H1 (cell line): ENCODE data around the gene GPX4. TPM values are rescaled to one million over a fixed set of nuclear protein-coding genes. Genes with fewer than 3 reads are reported as not detected.

Source experiments
- CTCF ChIA-PET: fragments of 300-600 bp; sonication (Branson Sonifier 250); formaldehyde crosslinking; loops from one replicate; lab custom pipeline; 2021; ENCODE audit not compliant: partially characterized antibody; lab: Charles Lee
- POLR2A ChIA-PET: fragments of 300-600 bp; sonication (Branson Sonifier 250); formaldehyde crosslinking; loops from one replicate; lab custom pipeline; 2021; ENCODE audit warnings: inconsistent platforms; ENCODE audit not compliant: partially characterized antibody; lab: Charles Lee
- DNase-seq, 2 experiments: peaks; one replicate each; pipeline versions ENCODE4 v3.0.0 to v3.0.0-alpha.2; 2010 to 2022; ENCODE audit warnings: low spot score in 2 of 2, low read depth in 1 of 2, mixed read lengths in 1 of 2
- FAIRE-seq: peaks from 2 replicates; lab custom pipeline; 2011; peaks lifted over from hg19 to GRCh38; lab: Jason Lieb, UNC
- H2AFZ ChIP-seq: 2 replicates; pipeline ENCODE4 v1.8.1; 2012; ENCODE audit warnings: low read length, inconsistent platforms
- H2AK5ac ChIP-seq: 2 replicates; pipeline ENCODE4 v1.6.1; 2013; ENCODE audit warnings: low read depth, low read length
- H2BK120ac ChIP-seq: replicated peaks from 2 replicates; pipeline ENCODE3; 2013; ENCODE audit warnings: low read depth, low read length, inconsistent platforms
- H2BK12ac ChIP-seq: 2 replicates; pipeline ENCODE4 v1.6.1; 2013; ENCODE audit warnings: low read depth, low read length
- H2BK15ac ChIP-seq: 2 replicates; pipeline ENCODE4 v1.6.1; 2013; ENCODE audit warnings: low read length
- H2BK20ac ChIP-seq: 2 replicates; pipeline ENCODE4 v1.6.1; 2013; ENCODE audit warnings: low read length
- H2BK5ac ChIP-seq: 2 replicates; pipeline ENCODE4 v1.6.1; 2013; ENCODE audit warnings: low read depth, low read length
- H3K14ac ChIP-seq: 2 replicates; pipeline ENCODE4 v1.6.1; 2013; ENCODE audit warnings: inconsistent platforms; ENCODE audit not compliant: insufficient read length
- H3K18ac ChIP-seq: 2 replicates; pipeline ENCODE4 v1.6.1; 2013; ENCODE audit warnings: low read length; ENCODE audit errors: extremely low read depth
- H3K23ac ChIP-seq: 2 replicates; pipeline ENCODE4 v1.6.1; 2013; ENCODE audit warnings: inconsistent platforms; ENCODE audit not compliant: insufficient read length
- H3K23me2 ChIP-seq: 2 replicates; pipeline ENCODE4 v1.6.1; 2013; ENCODE audit warnings: low read depth, low read length
- H3K27ac ChIP-seq: 2 replicates; pipeline ENCODE4 v1.6.1; 2011; ENCODE audit warnings: low read depth, low read length, inconsistent platforms
- H3K27me3 ChIP-seq, 4 experiments: replicated peaks in 1 of 4; 1 replicate in 1 of 4; 2 replicates in 3 of 4; pipeline versions ENCODE4 v1.6.1 to v1.8.1; 2011 to 2013; ENCODE audit warnings: low read length in 3 of 4, mild to moderate bottlenecking in 3 of 4, inconsistent platforms in 2 of 4, mixed read lengths in 2 of 4, moderate library complexity in 1 of 4; ENCODE audit not compliant: control insufficient read depth in 3 of 4, insufficient read depth in 3 of 4; ENCODE audit errors: extremely low read depth in 1 of 4
- H3K36me3 ChIP-seq, 4 experiments: 2 replicates each; pipeline versions ENCODE4 v1.6.1 to v1.8.1; 2011 to 2013; ENCODE audit warnings: mild to moderate bottlenecking in 4 of 4, low read length in 3 of 4, moderate library complexity in 2 of 4, control low read depth in 1 of 4, inconsistent platforms in 1 of 4; ENCODE audit not compliant: insufficient read depth in 4 of 4, control insufficient read depth in 2 of 4
- H3K4ac ChIP-seq: replicated peaks from 2 replicates; pipeline ENCODE3; 2013; ENCODE audit warnings: low read length, low read depth, mixed read lengths, inconsistent platforms; ENCODE audit not compliant: insufficient read length
- H3K4me1 ChIP-seq, 4 experiments: replicated peaks in 1 of 4; 1 replicate in 1 of 4; 2 replicates in 3 of 4; pipeline versions ENCODE4 v1.6.1 to v1.8.1; 2011 to 2013; ENCODE audit warnings: low read length in 3 of 4, inconsistent platforms in 2 of 4, mixed read lengths in 1 of 4; ENCODE audit not compliant: insufficient read depth in 4 of 4, control insufficient read depth in 3 of 4
- H3K4me2 ChIP-seq, 2 experiments: 2 replicates each; pipeline versions ENCODE4 v1.6.1 to v1.8.1; 2011 to 2013; ENCODE audit warnings: low read depth in 2 of 2, low read length in 2 of 2, control low read depth in 1 of 2, inconsistent platforms in 1 of 2, mild to moderate bottlenecking in 1 of 2; ENCODE audit not compliant: insufficient read depth in 1 of 2
- H3K4me3 ChIP-seq, 4 experiments: fragments of 200-600, 300-600 bp in 1 of 4; sonication (generic), shearing (Covaris generic), sonication (Bioruptor Twin) in 1 of 4; 2 replicates each; pipeline versions ENCODE4 v1.5.1 to v1.8.1; 2011 to 2016; ENCODE audit warnings: low read length in 4 of 4, low read depth in 3 of 4, control low read depth in 2 of 4, inconsistent platforms in 2 of 4, mild to moderate bottlenecking in 2 of 4, mixed read lengths in 1 of 4, moderate library complexity in 1 of 4; ENCODE audit not compliant: insufficient read depth in 2 of 4; ENCODE audit errors: extremely low read depth in 1 of 4
- H3K56ac ChIP-seq: replicated peaks from 2 replicates; pipeline ENCODE3; 2013; ENCODE audit warnings: low read depth, mild to moderate bottlenecking, mixed read lengths, low read length, inconsistent platforms; ENCODE audit not compliant: insufficient read length
- H3K79me1 ChIP-seq: 2 replicates; pipeline ENCODE4 v1.6.1; 2013; ENCODE audit warnings: low read depth, low read length, control low read depth
- H3K79me2 ChIP-seq, 2 experiments: 2 replicates each; pipeline versions ENCODE4 v1.6.1 to v1.8.1; 2012 to 2013; ENCODE audit warnings: low read length in 2 of 2, mild to moderate bottlenecking in 2 of 2, inconsistent platforms in 1 of 2; ENCODE audit not compliant: insufficient read depth in 2 of 2, control insufficient read depth in 1 of 2
- H3K9ac ChIP-seq, 4 experiments: replicated peaks in 1 of 4; 1 replicate in 1 of 4; 2 replicates in 3 of 4; pipeline versions ENCODE4 v1.6.1 to v1.8.1; 2011 to 2013; ENCODE audit warnings: low read depth in 3 of 4, low read length in 3 of 4, control low read depth in 2 of 4, mild to moderate bottlenecking in 2 of 4, moderate library complexity in 2 of 4, inconsistent platforms in 1 of 4; ENCODE audit errors: extremely low read depth in 1 of 4
- H3K9me3 ChIP-seq, 2 experiments: 2 replicates each; pipeline versions ENCODE4 v1.6.1 to v1.8.1; 2012 to 2013; ENCODE audit warnings: mild to moderate bottlenecking in 2 of 2, moderate library complexity in 2 of 2, control low read depth in 1 of 2, inconsistent platforms in 1 of 2, low read depth in 1 of 2, low read length in 1 of 2, mixed read lengths in 1 of 2; ENCODE audit not compliant: insufficient read depth in 2 of 2
- H4K20me1 ChIP-seq, 2 experiments: replicated peaks in 1 of 2; 2 replicates each; pipeline versions ENCODE3 to v1.8.1; 2011 to 2013; ENCODE audit warnings: inconsistent platforms in 2 of 2, low read length in 2 of 2, mild to moderate bottlenecking in 1 of 2; ENCODE audit not compliant: insufficient read depth in 2 of 2, control insufficient read depth in 1 of 2
- H4K5ac ChIP-seq: 2 replicates; pipeline ENCODE4 v1.6.1; 2013; ENCODE audit warnings: low read length, low read depth, mixed read lengths, inconsistent platforms; ENCODE audit not compliant: insufficient read length
- H4K8ac ChIP-seq: 2 replicates; pipeline ENCODE4 v1.8.0; 2013; ENCODE audit warnings: mild to moderate bottlenecking, moderate library complexity, low read length, inconsistent platforms; ENCODE audit not compliant: insufficient read depth; ENCODE audit errors: extremely low read depth
- H4K91ac ChIP-seq: replicated peaks from 2 replicates; pipeline ENCODE3; 2013; ENCODE audit warnings: low read length, mixed read lengths, inconsistent platforms; ENCODE audit not compliant: insufficient read length
- SIN3A ChIP-seq, 2 experiments: IDR thresholded peaks in 1 of 2; conservative IDR thresholded peaks in 1 of 2; 2 replicates each; pipeline ENCODE4 v1.6.1; 2011 to 2012; ENCODE audit warnings: low read length in 2 of 2, improper control_type of control experiment in 1 of 2, low read depth in 1 of 2, mild to moderate bottlenecking in 1 of 2
- WGBS, 2 experiments: shearing (Covaris generic) in 1 of 2; methylation state at CpG; one replicate each; pipeline versions ENCODE4 v1.1.6 to v1.1.7; 2013 to 2015; ENCODE audit warnings: low lambda C conversion rate in 2 of 2, mixed read lengths in 2 of 2, inconsistent platforms in 1 of 2, low coverage in 1 of 2, missing lambda C conversion rate in 1 of 2; ENCODE audit not compliant: insufficient replicate concordance in 2 of 2, insufficient coverage in 1 of 2, insufficient read length in 1 of 2; ENCODE audit errors: extremely low coverage in 1 of 2, missing lambda C conversion rate in 1 of 2; 5-methylcytosine and 5-hydroxymethylcytosine counted together
- polyA plus RNA-seq, 7 experiments: library from polyadenylated mRNA; depleted of rRNA in 3 of 7; stranded (reverse) in 5 of 7; unstranded in 2 of 7; fragments of >200 nt in 5 of 7; fragments of 200-250 nt in 2 of 7; gene quantifications; 1 replicate in 5 of 7; 2 replicates in 1 of 7; 4 replicates in 1 of 7; pipeline versions ENCODE4 v1.2.1 to v1.2.3, GENCODE V29; 2011 to 2013; ENCODE audit warnings: missing spikeins in 2 of 7, mixed read lengths in 2 of 7
- total RNA-seq: library from RNA; stranded (reverse); fragmentation: NEBNext Ultra II Directional; extraction: Animal tissue kit (Norgen Biotek cat#: 25700); gene quantifications from 2 replicates; pipeline ENCODE4 v1.2.1, GENCODE V29; 2021

The GPX4 gene
- total and polyA plus RNA-seq, 2 of the 8 experiments (the other 6 are each of a cell fraction or from before 2014, with no cell fraction given), result 342 to 693 TPM

DNA sequence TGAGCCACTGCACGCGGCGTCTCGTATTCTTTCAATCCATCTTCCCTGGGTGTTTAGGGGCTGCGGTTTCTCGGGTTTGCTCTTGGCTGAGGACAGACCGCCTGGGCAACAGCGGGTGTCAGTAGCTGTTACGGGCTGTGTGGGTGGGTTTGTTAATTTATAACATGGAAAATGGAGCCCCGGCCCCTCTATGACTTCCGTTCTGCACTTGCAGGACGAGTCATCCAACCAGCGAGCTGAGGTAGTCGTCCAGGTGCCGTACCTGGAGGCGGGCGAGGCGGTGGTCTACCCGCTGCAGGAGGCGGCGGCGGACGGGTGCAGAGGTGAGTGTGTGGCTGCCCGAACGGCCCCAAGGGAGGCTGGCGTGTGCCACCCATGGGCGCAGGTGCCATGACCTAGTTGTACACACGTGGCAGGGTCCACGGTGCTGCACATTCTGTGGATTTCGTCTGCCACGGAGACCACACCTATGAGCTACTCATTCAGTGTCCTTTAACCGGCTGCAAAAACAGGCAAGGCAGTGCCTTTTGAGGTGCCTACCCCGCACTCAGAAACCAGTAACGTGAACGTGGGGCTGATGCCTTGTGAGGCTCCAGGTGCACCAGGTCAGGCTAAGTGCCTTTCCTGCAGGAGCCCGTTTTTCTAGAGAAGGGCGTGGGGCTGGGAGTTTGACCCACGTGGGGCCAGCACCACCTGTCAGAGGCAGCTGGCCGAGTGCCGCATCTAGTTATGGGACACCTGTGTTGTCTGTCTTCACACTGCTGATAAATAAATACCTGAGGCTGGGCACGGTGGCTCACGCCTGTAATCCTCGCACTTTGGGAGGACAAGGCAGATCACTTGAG lies 19.5 kb upstream of the GPX4 start:
- Histone ChIP-seq H4K91ac (no peak overlapping the region), H3K36me3 (peaks cover 0 to 66% (median 20%) of the 10 kb centered on the region in 4 experiments; a peak in 5 of 8 replicates), H3K79me2 (no peaks in the 10 kb centered on the region), H3K27ac (no peak overlapping the region), H2AK5ac (no peak overlapping the region), H2BK12ac (no peak overlapping the region), H2BK20ac (no peak overlapping the region), H3K23ac (no peak overlapping the region), H4K8ac (no peak overlapping the region), H3K4me3 (no peak overlapping the region), H2BK5ac (no peak overlapping the region), H3K9ac (no peak overlapping the region), H3K79me1 (no peaks in the 10 kb centered on the region; the same call in none of the 2 replicates), H3K18ac (no peak overlapping the region), H3K56ac (no peak overlapping the region), H3K14ac (no peak overlapping the region), H2BK15ac (no peak overlapping the region), H4K20me1 (peaks cover 2 to 22% of the 10 kb centered on the region in 2 experiments), H3K27me3 (no peaks in the 10 kb centered on the region), H3K4ac (no peak overlapping the region), H2BK120ac (no peak overlapping the region), H3K23me2 (no peaks in the 10 kb centered on the region), H3K4me2 (no peak overlapping the region), H2AFZ (no peak overlapping the region), H4K5ac (no peak overlapping the region), H3K4me1 (peaks cover 0 to 7% (median 0%) of the 10 kb centered on the region in 4 experiments; a peak in 4 of 7 replicates), H3K9me3 (no peaks in the 10 kb centered on the region)
- 94% methylated on average over 43 of the region's 43 CpGs; no CpG with 5 or more reads in 1 of the 2 experiments for WGBS, 2 experiments
- FAIRE-seq (no peak), DNase-seq (no peak)
- POLR2A ChIA-PET, result interaction anchor here (0.6 to 10.3 kb wide), 18 partner anchors 10 to 185 kb away, joined by 3 to 116 read pairs (median 4); partner anchors contain the start of genes ARHGAP45, ATP5F1D, CNN2 and GPX4
- no peak for TF ChIP-seq SIN3A (conservative IDR thresholded peaks at IDR 0.05 in 1 of 2, IDR thresholded peaks at IDR 0.05 in 1 of 2; ENCODE audit: low read depth in 1 of 2, low read length in 2 of 2)
- CTCF ChIA-PET, result interaction anchor here (1.2 to 2.8 kb wide), 4 partner anchors 10 to 141 kb away, joined by 3 to 7 read pairs (median 6); no protein-coding TSS in a partner anchor
